GM19193 (cell line): ENCODE results near the gene ADGRB3.

ENCODE experiments used
- POLR2A ChIP-seq: IDR thresholded peaks from 4 replicates; pipeline ENCODE4 v1.6.1; 2011; ENCODE audit not compliant: insufficient read depth, insufficient read length; ENCODE audit errors: extremely low read depth

Gene ADGRB3

DNA sequence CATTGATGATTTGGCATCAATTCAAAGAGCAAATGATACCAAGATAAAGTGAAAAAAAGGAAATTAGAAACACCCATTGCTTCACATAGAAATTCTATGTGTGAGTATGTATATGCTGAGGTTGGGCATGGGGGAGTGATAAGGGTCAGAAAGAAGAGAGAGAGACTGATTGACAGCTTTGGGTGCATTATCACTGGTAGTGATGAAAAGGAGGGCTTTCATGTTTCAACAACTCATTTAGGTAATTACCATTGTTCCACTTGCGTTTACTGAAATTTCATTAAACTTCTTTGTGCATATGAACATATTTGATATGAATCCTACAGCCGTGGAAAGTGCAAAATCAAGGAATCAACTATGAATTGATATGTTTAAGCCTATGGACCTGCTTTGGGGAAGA lies 84.7 kb downstream of the ADGRB3 start:
- TF ChIP-seq POLR2A = no peak

DNA sequence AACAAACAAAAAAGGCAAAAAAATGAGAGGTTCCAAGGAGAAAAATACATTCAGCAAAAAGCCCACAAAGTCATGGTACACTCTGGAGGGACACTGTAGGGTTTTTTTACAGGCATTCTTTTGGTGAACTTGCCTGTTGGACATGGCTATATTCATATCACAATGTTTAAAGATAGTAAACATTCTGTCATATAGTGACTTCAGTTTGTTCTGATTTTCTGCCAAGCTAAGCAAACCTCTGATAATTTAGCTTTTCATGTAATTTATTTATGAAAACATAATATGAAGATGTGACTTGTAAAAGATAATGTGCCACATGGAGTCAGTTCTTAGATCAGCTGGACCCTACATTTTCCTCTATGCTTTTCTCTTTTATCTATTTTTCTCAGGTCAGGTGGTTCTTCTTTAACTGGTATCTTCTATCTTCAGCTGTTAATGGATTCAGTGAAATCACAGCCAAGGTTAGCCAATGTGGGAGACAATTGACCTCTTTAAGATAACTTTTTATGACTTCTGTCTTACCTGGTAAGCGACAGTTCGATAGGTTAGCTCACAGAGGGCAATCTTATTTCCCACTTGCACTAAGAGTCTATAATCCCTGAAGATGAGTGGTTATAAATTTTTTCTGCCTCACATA lies 87.9 kb downstream of the ADGRB3 start:
- TF ChIP-seq POLR2A = no peak

DNA sequence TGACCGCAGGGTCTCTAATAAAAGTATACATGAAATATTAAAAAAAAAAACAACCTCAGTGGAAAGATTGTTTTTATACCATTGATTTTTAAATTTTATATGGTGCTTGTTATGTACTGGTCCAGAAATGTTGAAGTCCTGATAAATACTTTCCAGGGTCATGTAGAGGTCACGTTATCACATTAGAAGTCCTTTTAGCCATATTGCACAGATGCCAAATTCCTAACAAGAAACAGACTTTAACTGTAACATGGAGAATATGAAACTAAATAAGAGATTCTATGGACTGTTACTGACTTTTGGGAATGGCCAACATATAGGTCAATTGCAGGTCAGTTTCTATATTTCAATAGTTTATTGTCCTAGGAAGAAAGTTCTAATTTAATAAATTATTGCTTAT lies 89.0 kb downstream of the ADGRB3 start:
- TF ChIP-seq POLR2A = no peak

DNA sequence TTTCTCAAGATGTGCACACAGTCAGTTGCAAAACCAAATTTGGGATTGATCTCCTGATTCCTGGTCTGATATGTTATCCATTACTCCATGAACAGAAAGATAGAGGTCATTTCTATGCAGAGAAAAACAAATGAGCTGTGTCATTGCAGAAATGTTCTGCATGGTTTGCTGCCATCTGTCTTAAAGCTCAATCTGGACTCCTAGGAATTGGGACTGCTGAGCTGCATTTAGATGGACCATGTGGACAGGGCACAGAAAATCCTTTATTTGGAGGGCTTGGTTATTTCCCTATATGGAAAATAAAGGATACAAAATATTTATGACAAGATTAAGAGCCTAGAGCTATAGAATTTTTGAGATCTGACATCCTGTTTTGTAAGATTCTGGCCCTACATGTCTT lies 91.3 kb downstream of the ADGRB3 start:
- TF ChIP-seq POLR2A = no peak

DNA sequence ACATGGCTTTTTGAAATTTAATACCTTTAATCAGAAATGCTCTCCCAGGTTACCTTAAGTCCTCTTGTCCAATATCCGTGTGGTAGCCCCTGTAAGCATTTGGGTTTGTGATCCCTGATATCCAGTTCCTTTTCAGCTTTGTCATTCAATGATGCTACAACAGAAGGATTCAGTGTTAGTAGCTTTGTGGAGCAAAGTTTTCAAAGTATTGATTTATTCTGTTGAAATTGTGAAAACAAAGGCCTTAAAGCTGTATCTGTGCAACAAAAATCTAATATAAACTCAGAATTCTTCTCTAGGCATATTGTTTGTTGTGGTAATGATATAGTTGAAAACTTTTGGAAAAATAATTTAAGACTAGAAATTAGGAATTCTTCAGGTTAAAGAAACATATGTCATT lies 91.9 kb downstream of the ADGRB3 start:
- TF ChIP-seq POLR2A = no peak

DNA sequence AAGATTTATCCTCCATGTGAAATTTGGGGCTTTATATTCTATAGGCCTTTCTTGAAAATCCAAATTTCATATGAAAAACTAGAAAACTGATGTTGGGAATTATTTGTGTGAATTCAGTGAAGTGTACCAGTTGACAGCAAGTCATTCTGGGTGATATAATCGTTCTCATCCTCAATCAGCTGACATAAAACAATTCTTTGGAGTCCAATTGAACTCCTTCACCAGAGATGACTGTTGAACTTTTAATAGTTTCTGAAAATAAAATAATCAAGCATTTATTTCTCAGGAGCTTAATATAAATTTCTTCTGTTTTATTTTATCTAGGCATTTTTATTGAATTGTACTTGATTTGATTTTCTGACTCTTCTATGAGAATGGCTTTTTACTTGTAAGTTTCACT lies 92.6 kb downstream of the ADGRB3 start:
- no peak for TF ChIP-seq POLR2A

DNA sequence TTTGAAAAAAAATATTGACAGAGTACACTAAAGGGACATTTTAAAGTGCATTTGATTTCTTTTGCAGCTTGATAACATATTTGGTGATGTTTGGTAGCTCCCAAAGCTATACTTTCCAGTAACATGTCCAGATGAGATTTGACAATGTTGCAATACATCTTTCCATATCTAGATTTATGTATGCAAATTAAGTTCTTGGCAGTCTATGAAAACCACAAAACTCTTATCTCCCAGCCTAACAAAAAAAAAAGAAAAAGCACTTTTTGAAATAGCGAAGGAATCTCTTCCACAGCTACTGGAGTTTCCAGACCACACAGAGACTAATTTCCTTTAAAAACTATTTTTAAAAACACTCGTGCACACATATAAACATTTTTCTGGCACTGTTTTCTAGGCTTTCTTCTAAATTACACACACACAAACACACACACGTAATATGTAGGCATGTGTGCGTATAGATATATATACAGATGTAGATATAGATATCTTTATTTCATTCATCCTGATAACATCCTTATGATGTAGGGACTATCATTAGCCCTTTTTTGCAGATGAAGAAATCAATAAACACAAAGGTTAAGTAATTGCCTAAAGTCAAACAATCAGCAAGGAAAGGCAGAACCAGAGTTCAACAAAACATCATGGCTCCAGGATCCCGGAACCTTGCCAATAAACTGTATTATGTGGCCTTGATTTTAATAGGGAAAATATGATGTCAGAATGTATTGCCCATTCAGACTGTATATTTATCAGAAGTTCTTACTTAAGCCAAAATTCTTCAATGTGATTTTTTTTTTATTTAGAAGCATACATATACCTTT lies 93.3 kb downstream of the ADGRB3 start:
- TF ChIP-seq POLR2A = no peak

DNA sequence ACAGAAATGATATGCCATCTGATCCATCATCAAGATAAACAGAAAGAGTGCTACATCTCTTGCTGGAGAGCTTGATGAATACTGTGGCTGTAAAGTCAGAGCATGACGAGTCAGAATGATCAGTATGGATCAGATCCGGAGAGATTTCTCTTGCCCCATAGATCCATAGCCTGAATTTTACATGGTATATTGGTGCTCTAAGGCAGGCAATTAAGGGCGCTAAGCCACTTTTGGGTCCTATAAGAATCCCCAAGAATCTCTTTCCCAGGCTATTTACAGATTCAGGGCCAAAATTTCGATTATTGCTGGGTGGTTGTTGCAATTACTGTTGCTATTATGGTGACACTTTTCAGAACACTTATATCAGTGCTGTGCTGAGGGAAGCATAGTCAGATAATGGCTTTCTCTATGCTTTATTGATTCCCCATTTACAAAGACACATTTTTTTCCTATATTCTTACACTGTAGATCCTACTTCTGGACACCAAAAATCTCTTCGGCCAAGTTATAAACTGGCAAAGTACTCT lies 94.4 kb downstream of the ADGRB3 start:
- no peak for TF ChIP-seq POLR2A

DNA sequence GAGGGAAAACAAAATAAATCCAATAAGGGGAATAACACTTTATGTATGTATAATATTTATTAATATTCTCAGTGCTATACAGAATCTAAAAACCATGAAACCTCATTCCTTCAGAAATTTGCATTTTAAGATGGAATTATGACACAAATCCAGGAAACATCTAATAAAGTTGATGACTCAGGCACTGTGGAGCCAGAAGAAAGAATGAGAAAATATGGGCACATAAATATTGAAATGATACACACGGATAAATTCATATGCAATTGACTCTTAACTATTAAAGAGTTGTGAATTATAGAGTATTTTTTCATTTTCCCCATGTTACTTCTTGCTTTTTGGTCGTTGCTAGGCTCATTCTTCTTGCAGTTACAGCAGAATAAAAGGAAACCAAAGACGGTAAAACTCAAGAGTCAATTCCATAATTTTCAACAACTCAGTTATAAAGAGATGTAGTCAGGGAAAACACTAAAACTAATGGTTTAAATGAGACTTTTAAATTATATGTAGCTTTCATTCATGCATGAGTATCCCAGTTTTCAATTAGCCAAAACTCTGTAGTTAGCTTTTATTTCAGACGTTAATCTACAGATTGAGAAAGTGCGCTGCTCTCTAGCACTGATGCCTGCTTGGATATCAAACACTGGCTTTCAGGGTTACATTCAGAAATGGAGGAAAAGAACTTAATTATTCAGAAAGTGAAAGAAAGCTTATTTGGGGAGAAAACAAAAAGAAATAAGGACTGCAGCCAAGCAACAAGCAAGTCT lies 95.4 kb downstream of the ADGRB3 start:
- no peak for TF ChIP-seq POLR2A

DNA sequence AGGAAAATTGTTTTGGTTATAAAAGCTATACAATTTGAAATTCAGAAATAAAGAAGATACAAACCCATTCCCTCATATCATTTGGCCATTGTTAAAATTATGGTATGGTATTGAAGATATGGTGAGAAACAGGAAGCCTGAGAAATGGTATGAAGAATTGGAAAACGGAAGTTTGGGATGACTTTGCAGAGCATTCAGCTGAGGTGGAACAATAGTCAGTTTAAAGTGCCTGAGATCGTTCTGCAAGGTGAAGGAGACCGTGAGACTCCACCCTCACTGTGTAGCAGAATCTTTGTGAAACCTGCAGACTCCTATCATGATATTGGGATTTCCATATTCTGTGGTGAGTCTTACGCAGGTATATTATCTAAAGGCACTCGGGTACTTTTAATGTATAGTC lies 97.3 kb downstream of the ADGRB3 start:
- TF ChIP-seq POLR2A = no peak

DNA sequence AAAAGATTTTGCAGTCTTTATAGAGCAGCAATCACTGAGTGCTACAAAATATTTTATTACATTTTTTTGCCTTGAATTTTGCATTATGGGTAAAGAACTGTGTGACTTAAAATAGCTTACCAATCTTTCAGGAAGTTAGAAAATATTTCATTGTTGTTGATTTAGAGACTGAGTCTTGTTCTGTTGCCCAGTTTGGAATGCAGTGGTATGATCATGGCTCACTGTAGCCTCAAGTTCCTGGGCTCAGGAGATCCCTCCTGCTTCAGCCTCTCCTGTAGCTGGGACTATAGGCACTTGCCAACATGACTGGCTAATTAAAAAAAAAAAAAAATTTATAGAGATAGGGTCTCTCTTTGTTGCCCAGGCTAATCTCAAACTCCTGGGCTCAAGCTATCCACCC lies 100.8 kb downstream of the ADGRB3 start:
- TF ChIP-seq POLR2A = no peak

DNA sequence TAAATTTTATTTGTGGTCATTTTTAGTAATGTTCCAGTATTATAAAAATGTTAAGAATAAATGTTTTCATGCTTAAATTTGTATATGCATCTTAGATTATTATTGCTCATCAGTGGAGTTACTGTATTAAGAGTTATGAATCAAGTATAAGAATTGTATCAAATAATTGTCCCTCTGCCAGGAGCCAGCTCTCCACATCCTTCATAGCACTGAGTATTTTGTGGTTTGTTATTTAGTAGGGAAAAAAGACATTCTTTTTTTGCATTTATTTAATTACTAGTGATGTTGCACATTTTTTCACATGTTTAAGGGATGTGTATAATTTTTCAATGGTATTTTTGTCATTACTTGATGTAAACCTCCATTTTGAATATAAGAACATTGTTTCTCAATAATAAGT lies 102.0 kb downstream of the ADGRB3 start:
- no peak for TF ChIP-seq POLR2A

DNA sequence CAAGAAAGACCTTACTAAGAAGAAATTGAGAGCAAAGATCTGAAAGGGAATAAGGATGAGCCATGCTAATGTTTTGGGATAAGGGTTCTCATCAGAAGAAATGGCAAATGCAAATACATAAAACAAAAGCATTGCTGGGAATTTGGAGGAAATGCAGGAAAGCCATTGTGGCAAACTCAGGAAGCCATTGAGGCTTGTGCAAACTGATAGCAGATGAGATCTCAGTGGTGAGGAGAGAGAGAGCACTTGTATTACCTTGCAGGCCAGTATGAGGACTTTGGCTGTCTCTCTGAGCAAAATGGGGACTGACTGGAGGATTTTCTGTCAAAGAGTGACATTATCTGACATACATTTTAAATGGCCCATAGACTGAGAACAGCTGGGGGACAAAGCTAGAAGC lies 103.0 kb downstream of the ADGRB3 start:
- no peak for TF ChIP-seq POLR2A

DNA sequence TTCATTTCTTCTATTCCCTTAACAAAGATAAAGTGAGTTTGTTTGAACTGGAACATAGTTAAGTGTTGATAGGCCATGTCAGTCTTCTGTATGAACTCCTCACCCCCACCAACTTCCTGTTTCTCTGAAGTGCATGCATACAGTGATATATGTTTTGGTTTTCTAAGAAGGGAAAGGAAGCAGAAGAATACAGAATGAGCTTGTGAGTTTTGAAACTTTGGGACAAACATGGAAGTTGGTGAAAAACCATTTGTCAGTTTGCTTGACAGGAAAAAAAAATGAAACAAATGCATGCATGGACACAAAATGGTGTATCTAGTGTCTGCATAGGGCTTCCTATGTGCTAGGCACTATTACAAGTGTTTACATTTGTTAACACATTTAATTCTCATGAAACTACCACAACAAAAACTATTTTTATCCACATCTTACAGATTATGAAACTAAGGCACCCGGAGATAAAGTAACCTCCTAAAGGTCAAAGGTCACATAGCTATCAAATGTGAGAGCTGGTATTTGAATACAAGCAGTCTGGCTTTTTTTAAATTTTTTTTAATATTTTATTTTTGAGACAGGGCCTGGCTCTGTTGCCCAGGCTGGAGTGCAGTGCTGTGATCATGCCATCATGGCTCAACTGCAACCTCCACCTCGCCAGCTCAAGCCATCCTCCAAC lies 105.9 kb downstream of the ADGRB3 start:
- TF ChIP-seq POLR2A = no peak

DNA sequence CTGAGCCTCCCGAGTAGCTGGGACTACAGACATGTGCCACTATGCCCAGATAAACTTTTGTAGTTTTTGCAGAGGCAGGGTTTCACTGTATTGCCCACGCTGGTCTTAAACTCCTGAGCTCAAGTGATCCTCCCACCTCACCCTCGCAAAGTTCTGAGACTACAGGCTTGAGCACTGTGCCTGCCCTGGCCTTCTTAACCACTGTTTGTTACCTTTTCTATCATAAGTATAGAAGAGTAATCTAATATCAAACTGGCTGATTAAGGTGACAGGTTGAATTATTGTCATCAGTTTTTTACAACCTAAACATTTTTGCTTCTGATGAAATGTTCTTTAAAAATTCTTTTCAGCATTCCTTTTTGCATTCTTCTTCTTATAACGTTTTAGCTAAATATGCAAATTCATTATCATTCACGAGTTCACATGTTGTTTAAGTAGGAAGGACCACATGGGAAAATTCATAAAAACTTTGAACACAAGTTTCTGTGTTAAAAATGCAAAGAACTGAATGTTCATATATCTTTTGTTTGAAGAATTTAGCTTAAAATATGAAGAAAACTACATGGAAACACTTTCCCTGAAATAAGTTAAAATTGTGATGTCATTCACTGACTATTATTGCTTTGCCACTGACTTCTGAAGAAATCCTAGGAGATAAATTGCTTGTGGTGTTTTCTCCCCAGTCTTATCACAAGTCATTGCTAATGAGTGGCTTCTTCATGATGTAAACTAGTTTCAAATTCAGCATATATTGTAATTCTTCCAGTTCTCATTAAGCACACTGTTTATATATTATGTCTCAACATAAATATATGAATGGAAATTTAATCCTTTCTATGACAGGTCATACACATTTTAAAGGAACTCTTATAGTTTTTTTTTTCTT lies 106.7 kb downstream of the ADGRB3 start:
- TF ChIP-seq POLR2A = no peak

DNA sequence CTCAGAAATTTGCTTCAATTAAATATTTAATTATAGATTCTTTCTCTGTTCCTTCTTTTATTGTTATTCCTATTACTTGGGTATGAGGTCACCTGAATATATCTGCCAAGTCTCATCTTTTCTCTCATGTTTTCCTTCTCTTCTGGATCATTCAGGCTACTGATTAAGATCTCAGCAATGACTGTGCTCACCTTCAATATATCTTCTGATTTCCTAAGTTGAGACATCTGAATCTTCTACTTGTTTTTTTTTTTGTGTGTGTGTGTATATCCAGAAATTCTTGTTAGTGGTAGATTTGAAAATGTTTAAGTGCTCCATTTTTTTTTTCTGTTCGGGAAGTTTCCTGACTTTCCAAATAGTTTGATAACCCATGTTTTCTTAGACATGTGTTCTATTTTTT lies 108.0 kb downstream of the ADGRB3 start:
- TF ChIP-seq POLR2A = no peak
